GM19438 (cell line): ENCODE data around the gene TPST2.
"Not testable (repeated sequence)": the region's sequence is repeated elsewhere in the genome, so short reads cannot be mapped to it uniquely, and the experiment has no call there.

Experiments
- ATAC-seq: cut with Tn5 transposase; IDR thresholded peaks from one replicate; pipeline ENCODE4 v1.9.1; 2021; ENCODE audit warnings: low read depth; ENCODE audit not compliant: unreplicated experiment

TPST2 gene

DNA sequence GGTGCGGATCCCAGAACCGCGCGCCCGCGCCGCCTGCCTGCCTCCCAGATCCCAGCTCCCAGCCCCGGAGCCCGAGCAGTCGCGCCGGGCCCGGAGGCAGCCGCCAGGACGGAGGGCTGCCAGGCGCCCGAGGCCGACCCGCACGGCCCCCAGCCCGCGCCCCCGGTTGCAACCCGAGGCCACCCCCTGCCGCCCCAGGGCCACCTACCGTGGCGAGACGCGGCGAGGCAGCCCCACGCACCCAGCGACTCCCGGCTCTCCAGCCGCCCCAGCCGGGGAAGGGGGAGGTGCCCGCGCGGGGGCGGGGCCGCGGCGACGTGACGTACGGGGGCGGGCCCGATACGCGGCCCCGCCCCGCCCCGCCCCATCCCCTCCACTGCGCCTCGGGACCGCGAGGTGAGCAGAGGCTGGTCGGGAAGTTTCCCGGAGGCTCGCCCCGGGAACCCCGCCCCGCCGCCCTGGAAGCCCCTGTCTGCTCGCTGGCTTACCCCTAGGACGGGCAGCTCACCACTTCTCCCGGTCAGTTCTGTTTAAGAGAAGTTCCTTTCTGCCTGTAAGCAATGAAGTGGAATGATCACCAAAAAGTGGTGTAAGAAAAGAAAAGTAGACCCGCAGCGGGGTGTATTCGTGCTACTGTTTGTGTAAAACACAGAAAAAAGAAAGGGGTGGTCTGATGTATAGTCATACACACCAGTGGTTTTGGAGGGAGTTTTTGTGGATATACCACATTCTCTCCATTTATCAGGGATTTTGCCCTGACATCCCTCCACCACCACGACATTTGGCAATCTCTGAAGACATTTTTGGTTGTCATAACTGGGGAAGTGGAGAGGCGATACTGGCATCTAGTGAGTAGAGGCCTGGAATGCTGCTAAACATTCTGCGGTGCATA is at the start of gene TPST2:
Gene TPST2 (minus strand): TSS at position 288 of the 892 bp plus-strand sequence. CDS start 48,502 bp downstream, outside the sequence.
- ATAC-seq: peak; percentile 64

DNA sequence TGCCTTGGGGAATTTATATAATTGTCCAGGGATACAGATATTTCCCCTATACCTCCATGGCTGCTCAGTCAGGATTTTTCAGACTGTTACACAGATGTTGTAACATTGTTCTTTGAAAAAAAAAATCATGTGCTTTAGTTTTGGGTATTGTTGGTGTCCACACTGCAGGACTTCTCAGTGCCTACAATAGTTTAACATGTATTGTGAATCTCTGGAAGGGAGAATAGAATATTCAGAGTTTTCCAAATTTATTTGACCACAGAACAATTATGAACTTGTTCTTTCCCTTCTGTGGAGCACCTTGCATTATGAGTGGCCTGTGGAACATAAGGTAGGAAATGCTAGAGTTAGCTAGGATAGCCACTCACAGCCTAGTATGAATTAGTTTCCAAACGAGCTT is 46.4 kb upstream of the TPST2 start:
- no peak for ATAC-seq

DNA sequence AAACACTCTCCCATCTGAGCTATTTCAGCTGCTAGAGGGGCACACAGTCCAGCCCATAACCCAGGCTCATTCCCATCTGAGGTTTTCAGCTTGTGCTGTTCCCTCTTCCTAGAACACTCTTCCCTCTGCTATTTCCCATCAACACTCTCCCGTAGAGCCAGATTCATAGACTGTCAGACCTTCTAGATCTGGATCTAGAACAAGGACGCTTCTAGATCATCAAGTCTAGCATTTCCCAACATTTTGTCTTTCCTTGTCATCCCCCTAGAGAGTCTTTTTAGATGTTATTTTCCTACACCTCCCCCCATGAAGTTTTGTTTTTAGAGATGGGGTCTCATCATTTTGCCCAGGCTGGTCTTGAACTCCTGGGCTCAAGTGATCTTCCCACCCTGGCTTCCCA is 45.2 kb upstream of the TPST2 start:
- no peak for ATAC-seq

DNA sequence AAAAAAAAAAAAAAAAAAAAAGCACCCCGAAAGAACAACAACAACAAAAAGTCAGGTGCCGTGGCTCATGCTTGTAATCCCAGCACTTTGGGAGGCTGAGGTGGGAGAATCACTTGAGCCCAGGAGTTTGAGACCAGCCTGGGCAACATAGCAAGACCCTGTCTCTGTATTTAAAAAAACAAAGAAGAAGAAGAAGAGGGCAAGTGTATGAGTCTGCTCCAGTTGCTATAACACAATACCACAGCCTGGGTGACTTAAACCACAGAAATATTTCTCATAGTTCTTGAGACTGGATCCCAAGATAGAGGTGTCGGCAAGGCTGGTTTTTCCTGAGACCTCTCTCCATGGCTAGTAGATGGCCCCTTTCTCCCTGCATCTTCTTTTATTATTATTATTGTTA is 44.3 kb upstream of the TPST2 start:
- ATAC-seq: no peak

DNA sequence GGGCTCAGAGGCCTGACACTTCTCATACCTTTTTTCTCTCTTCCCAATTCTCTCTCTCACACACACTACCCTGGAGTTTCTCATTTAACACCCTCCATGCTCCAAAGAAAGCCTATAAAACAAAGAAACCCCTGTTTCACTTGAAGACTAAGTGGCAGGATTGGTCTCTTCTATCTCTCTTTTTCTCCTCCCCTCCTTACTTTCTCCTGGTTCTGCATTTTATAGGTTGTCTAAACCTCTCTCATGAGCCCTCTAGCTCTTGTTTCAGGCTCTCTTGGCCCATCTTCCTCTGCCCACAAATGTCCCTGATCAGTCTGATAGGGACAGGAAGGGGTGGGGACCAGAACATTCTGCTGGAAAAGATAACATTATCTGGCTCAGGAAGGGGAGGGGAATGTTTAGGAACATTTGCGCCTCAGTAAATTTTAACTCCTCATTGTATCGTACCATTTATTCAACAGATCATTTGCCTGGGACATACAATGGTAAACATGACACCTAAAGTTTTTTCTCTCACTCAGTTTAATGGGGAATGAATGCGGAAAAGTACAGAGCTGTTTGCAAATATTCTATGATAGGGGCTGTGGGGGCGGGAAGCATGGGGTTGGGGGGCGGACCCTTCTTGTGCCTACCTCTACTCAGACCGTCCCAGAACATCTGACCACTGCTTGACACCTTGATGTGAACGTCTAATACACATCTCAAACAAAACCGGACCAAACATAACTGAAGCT is 42.7 kb upstream of the TPST2 start:
- ATAC-seq: no peak

DNA sequence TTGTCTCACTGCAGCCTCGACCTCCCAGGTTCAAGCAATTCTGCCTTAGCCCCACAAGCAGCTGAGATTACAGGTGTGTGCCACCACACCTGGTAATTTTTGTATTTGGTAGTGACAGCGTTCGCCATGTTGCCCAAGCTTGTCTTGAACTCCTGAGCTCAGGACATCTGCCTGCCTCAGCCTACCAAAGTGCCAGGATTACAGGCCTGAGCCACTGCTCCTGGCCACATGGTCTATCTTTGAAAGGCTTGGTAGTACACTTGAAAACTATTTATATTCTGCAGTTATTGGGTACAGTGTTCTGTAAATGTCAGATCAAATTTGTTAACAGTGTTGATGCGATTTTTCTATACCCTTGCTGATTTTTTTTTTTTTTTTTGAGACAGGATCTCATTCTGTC is 41.4 kb upstream of the TPST2 start:
- no peak for ATAC-seq

DNA sequence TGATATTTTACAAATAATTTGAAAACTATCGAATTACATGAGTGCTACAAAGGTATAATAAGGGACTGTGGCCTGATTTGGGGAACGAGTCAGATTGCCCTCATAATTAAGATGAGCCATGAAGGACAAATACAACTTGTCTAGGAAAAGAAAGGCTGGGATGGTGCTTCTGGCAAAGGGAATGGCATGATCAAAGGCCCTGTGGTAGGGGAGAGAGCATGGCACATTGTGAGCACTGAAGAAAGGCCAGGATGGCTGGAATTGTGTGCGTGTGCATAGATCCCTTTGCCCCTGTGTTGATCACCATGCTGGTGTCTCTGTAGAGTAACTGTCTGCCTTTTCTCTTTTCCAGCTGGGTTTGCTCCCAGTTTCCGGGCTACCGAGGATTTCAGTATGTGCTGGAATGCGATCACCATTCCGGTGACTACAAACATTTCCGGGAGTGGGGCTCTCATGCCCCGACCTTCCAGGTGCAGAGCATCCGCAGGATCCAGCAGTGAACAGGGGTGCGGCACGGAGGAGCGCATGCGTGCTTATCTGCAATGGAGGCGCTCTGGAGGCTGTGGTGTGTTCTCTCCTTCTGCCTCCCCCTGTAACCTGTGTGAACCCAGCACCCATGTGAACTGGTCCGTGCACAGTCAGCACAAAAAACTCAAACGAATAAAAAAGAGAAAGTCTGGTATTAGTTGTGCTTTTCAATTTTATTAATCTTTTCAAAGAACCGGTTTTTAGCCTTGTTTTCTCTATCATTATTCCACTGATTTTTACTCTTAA is 40.2 kb upstream of the TPST2 start:
- no peak for ATAC-seq

DNA sequence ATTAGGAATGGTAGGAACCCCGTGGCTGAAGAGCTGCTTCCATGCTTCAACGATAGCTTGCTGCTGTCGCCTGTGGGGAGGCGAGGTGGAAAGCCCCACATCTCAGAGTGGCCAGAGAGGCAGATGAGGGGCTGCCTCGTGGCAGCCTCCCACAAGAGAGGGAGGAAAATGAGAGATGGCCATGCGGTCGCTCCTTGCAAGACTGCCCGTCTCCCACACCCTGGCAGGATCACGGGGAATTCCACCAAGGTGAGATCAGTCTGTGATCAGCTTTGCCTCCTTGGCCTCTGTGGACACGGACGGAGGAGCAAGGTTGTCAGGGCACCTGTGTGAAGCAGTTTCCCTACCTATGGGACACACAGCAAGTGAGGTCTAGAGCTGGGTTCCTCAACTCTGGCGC is 34.9 kb upstream of the TPST2 start:
- ATAC-seq: no peak

DNA sequence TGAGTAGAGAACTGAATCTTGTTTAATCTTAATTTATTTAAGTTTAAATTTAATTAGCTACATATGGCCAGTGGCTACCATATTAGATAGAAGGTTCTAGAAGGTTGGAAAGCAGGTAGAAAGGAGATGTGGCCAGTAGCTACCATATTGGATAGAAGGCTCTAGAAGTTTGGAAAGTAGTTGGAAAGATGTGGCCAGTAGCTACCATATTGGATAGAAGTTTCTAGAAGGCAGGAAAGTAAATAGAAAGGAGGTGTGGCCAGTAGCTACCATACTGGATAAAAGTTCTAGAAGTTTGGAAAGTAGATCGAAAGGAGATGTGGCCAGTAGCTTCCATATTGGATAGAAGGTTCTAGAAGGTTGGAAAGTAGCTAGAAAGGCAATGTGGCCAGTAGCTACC is 34.1 kb upstream of the TPST2 start:
- no peak for ATAC-seq

DNA sequence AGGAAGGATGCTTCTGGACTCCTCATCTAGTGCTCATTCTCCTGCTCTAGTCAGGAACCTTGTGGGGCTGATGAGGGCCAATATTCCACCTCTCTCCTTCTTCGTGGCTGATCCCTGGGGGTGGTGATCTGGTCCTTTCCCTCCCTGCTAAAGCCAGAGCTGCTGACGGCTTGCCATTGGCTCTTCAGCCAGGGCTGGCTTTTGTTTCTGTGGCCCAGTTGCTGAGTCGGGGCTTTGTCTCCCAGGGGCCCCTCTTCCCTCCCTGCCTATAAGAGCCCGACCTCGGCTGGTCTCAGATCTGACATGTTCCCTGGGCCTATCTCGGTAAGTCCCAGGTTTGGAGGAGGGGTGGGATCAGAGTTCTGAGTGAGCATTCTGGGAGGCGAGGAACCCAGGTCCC is 31.7 kb upstream of the TPST2 start, which contains the start of gene CRYBA4:
Gene CRYBA4 (plus strand): TSS at position 301 of the 400 bp plus-strand sequence. CDS start 634 bp downstream, outside the sequence.
- no peak for ATAC-seq

DNA sequence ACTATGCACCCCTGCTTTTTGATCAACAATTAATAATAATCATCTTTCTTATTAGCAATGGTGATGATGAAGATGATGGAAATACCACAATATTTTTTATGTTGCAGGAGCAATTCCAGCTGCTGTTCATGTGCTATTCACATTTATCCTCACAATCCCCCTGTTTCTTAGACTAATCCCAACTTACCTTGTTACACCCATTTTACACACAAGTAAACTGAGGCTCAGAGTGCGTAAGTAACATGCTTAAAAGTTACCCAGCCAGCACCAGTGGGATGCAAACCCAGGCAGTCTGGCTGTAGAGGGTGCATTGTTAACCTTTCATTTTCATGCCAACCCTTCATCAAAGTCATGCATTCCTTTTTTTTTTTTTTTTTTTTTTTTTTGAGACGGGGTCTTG is 30.3 kb upstream of the TPST2 start:
- ATAC-seq: no peak

DNA sequence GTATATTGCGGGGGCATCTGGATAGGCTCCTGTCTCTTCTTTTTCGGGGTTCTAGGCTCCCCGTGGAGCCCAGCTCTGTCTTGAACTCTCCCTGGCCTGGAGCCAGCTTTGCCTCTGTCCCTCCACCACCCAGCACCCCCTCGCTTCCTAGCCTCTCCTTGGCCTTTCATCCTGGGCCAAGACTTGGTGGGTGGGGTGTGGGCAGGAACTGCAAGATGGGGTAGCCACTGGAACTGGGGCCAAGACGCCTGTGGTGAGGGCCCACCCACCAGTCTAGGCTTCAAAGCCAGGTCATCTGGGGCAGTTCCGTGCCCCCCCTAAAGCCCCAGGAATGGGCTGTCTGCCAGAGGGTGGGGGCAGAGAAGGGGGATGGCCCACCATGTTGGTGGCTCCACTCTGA is 29.6 kb upstream of the TPST2 start:
- ATAC-seq: no peak

DNA sequence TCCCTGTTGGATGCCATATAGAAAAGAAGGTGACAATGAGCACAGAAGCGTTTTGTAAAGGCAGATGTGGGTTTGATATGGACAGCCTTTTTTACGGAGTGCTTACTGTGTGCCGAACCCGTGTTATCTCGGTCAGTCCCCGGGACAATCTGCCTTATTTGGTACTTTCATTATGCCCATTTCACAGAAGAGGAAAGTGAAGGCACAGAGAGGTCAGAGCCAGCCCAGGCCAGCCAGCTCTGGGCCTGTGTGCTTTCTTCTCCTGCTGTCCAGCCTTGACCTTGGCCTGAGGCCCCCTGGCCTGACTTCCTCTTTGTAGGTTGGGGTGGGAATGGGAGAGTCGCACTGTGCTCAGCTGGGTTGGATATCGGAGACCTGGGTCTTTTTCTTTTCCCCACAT is 28.5 kb upstream of the TPST2 start:
- no peak for ATAC-seq

DNA sequence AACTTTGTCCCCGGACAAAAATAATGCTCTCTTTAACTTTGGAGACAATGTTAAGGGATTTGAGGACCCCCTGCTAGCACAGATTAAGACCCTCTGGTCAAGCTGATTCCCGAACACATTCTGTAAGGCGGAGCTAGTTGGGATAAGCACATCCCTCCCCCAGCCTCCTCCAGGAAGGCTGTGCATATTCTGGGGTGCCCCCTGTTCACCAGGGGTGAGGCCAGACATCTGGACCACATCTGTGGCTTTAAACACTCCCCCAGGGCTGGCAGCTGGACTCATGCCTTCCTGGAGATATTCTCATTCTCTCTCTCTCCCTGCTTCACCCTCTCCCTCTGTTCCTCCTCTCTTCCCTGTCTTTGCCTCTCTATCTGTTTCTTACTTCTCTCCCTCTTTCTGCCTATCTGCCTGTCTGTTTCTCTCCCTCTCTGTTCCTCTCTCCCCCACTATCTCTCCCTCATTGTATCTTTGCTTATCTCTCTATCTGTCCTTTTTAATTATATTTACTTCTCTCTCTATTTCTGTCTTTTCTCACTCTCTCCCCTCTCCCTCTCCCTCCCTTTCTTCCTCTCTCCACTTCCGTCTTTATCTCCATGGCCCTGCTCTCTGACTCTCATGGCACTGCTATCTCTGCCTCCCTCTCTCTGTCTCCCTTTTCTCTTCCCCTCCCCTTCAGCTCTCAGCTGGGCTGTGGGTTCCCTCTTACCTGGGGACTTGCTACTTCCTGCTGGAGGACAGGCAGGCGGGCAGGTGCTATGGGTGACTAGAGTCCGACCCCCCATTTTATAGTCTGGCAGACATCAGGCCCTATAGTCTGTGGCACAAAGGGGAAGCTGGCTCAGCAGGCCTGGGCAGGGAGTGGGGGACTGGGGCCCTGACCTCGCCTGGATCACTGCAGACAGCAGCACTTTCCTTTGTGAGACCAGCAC is 27.6 kb upstream of the TPST2 start, which contains the start of gene CRYBB1:
Gene CRYBB1 (minus strand): TSS at position 757 of the 929 bp plus-strand sequence. CDS start 1,708 bp downstream, outside the sequence.
- ATAC-seq: no peak

DNA sequence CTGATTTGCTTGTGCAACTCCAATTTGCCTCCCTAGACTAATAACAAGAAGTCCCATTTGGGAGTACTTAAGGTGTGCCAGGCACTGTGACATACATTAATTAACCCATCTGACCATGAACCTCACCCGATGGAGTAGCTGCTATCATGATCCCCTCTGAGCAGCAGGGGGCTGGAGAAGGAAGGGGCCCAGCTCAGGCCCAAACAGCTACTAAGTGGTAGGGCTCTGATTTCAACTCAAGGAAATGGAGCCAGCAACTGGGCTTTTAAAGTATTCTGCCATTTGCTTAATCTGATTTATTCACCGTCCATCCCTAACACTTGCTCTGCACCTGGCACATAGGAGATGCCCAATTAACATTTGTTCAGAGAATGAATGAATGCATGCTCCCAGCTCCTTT is 26.7 kb upstream of the TPST2 start:
- no peak for ATAC-seq

DNA sequence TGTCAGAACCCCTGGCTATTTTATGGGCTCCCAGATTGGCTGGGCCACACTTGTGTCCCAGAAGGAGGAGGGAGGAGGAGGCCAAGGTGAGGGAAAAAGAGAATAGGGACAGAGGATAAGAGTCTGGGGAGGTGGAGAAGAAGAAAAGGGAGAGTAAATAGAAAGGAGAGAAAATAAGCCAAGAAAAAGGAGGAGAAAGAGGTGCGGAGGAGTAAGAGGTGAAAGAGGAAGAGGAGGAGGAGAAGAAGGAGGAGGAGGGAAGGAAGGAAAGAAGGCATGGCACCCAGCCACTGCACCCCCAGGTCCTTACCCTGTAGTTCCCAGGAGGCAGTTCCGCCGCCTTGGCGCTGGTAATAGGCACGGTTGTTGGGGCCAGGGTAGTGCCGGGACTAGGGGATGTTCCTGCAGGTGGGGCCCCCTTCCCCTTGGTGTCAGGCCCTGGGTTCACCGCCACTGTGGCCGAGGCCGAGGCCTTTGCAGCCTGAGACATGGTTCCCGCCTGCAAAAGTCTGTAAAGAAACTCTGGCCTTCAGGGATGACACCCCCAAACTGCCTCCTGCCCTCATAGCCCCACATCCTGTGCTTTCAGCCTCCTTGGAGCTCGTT is 26.0 kb upstream of the TPST2 start:
- no peak for ATAC-seq

DNA sequence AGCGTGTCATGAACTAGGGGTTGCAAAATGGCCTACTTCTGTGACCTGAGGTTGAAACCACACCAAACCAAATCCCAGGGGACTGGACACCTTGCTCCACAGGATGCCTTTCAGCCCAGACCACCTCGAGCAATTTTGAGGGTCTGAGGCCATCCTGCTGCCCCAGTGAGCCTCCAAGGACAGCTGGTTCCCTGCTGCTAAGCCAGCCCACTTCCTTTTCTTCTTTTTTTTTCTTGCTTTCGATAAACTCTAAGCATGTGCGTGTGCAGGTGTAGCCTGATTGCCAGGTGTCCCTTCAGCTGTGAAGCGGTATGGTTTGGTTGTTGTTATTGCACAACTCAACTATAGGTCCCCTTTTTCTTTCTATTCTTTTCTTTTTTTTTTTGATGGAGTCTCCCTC is 25.2 kb upstream of the TPST2 start:
- ATAC-seq: peak; percentile 58

DNA sequence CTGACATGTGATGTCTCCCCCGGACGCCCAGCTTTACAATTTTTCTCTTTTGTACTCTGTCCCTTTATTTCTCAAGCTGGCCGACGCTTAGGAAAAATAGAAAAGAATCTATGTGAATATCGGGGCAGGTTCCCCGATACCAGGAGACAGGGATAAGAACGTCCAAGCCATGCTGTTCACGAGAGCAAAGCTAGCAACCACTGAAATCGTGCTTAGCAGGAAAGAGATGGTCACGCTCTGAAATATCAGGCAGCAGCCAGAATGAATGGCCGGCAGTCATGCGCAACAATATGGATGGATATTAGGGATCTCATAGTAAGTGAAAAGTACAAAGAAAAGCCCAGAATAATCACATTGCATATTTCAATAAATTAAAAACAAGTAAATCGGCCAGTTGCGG is 24.4 kb upstream of the TPST2 start:
- no peak for ATAC-seq

DNA sequence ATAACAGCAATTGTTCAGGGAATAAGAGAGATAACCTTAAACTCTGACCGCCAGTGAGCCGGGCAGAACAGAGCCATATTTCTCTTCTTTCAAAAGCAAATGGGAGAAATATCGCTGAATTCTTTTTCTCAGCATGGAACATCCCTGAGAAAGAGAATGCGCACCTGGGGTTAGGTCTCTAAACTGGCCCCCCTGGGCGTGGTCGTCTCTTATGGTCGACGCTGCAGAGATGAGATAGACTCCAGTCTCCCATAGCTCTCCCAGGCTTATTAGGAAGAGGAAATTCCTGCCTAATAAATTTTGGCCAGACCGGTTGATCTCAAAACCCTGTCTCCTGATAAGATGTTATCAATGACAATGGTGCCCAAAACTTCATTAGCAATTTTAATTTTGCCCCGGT is 23.8 kb upstream of the TPST2 start:
- ATAC-seq: not testable (repeated sequence)
